Ishikawa (cell line): ENCODE measurements around the gene VEGFC.

ENCODE experiments used
- CREB1 ChIP-seq: IDR thresholded peaks from 2 replicates; pipeline ENCODE4 v1.6.1; 2012; ENCODE audit warnings: low read depth
- EGR1 ChIP-seq: IDR thresholded peaks from 2 replicates; pipeline ENCODE4 v1.6.1; 2012
- EP300 ChIP-seq: IDR thresholded peaks from 2 replicates; pipeline ENCODE4 v1.6.1; 2012; ENCODE audit warnings: borderline replicate concordance
- NFIC ChIP-seq: IDR thresholded peaks from 2 replicates; pipeline ENCODE4 v1.6.1; 2012
- RAD21 ChIP-seq: IDR thresholded peaks from 2 replicates; pipeline ENCODE4 v1.6.1; 2012; ENCODE audit warnings: low read depth
- TAF1 ChIP-seq: IDR thresholded peaks from 2 replicates; pipeline ENCODE4 v1.6.1; 2012; ENCODE audit warnings: low read depth, mild to moderate bottlenecking
- TCF12 ChIP-seq: IDR thresholded peaks from 2 replicates; pipeline ENCODE4 v1.6.1; 2012; ENCODE audit warnings: low read depth
- TF ChIP-seq, protein P1 (sequence below): IDR thresholded peaks from 2 replicates; pipeline ENCODE4 v1.6.1; 2012

DNA sequence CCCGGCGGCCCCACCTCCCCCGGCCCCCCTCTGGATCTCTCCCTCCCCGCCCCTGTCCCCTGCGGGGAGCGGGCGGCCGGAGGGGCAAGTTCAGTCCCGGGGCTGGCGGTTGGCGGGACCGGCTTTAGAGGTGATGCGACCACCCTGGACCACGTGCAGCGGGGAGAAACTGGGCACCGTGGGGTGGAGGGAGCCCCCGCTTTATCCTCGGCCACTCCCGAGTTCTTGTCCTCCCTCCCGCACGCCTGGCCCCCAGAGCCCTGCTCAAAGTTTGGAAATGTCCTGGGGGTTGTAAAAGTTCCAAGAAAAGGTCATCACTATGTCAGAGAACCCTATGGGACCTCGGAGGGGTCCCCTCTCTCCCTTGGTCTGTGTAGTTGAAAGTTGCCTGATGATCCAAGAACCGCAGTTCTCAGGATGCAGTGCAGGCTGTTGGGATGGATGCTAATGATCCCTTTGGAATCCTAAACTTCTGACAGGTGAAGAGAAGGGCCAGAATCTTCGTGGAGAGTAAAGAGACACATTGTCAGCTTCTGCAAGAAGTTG, 411 bp upstream of the VEGFC start:
- no peak for TF ChIP-seq RAD21
- TF ChIP-seq CREB1 = no peak
- TF ChIP-seq, protein P1, sequence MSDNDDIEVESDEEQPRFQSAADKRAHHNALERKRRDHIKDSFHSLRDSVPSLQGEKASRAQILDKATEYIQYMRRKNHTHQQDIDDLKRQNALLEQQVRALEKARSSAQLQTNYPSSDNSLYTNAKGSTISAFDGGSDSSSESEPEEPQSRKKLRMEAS = no peak
- no peak for TF ChIP-seq TAF1
- TF ChIP-seq EP300 = no peak
- no peak for TF ChIP-seq NFIC
- TF ChIP-seq EGR1 = no peak
- no peak for TF ChIP-seq TCF12
